Ishikawa (cell line): ENCODE data around the gene SLC37A1.

Experiments
- FOXM1 ChIP-seq: IDR thresholded peaks from 2 replicates; pipeline ENCODE4 v1.6.1; 2012; ENCODE audit warnings: low read depth, borderline replicate concordance
- MAX ChIP-seq: IDR thresholded peaks from 2 replicates; pipeline ENCODE4 v1.6.1; 2012
- NFIC ChIP-seq: IDR thresholded peaks from 2 replicates; pipeline ENCODE4 v1.6.1; 2012
- RAD21 ChIP-seq: IDR thresholded peaks from 2 replicates; pipeline ENCODE4 v1.6.1; 2012; ENCODE audit warnings: low read depth
- TAF1 ChIP-seq: IDR thresholded peaks from 2 replicates; pipeline ENCODE4 v1.6.1; 2012; ENCODE audit warnings: low read depth, mild to moderate bottlenecking
- YY1 ChIP-seq: IDR thresholded peaks from 2 replicates; pipeline ENCODE4 v1.6.1; 2012; ENCODE audit warnings: low read depth
- TF ChIP-seq, protein P1 (sequence below): IDR thresholded peaks from 2 replicates; pipeline ENCODE4 v1.6.1; 2012

DNA sequence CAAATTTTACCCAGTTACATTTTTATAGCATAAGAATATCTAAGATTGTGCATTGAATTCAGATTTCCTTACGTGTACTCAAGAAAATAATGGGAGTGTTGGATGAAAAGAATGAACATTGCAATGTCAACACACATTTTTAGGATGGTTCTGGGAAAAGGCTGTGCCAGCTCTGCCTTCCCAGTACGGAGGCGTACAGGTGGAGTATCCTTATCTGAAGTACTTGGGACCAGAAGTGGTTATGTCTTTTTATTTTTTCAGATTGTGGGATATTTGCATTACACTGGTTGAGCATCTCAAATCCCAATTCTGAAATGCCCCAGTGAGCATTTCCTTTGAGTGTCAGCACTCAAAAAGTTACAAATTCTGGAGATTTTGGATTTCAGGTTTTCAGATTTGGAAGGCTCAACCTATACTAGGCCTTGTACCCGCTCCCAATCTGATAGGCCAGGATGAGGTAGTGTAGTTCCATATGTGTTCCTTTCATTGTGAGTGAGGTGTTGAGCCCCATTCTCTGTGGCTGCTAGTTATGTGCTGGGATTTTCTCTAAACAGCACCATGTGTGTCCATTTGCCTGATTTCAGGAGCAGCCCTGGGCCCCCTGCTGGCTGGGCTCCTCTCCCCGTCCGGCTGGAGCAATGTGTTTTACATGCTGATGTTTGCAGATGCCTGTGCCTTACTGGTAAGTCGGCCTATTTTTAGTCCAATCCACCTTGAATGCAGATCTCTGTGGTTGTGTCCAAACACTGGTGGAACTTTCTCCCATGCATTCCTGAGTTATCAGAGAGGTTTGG, 60.8 kb downstream of the SLC37A1 start:
- no peak for TF ChIP-seq RAD21
- TF ChIP-seq NFIC: no peak
- no peak for TF ChIP-seq MAX
- no peak for TF ChIP-seq TAF1
- no peak for TF ChIP-seq FOXM1
- TF ChIP-seq, protein P1, sequence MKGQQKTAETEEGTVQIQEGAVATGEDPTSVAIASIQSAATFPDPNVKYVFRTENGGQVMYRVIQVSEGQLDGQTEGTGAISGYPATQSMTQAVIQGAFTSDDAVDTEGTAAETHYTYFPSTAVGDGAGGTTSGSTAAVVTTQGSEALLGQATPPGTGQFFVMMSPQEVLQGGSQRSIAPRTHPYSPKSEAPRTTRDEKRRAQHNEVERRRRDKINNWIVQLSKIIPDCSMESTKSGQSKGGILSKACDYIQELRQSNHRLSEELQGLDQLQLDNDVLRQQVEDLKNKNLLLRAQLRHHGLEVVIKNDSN: no peak
- no peak for TF ChIP-seq YY1
